Lower leg skin (tissue), 3 donors: Measurements from ENCODE around the gene TNIP1.

Source experiments
- POLR2A ChIP-seq, 2 donors: fragments of 450-650 bp; IDR thresholded peaks; one replicate each; pipeline ENCODE4 v1.6.1; 2016 to 2017; ENCODE audit warnings: antibody characterized with exemption in 2 of 2, mild to moderate bottlenecking in 1 of 2, moderate library complexity in 1 of 2
- TF ChIP-seq, protein P1 (sequence below), 3 donors: fragments of 450-650 bp; IDR thresholded peaks; one replicate each; pipeline ENCODE4 v1.5.1; 2016; ENCODE audit warnings: antibody characterized with exemption in 3 of 3, mild to moderate bottlenecking in 3 of 3, moderate library complexity in 2 of 3

DNA sequence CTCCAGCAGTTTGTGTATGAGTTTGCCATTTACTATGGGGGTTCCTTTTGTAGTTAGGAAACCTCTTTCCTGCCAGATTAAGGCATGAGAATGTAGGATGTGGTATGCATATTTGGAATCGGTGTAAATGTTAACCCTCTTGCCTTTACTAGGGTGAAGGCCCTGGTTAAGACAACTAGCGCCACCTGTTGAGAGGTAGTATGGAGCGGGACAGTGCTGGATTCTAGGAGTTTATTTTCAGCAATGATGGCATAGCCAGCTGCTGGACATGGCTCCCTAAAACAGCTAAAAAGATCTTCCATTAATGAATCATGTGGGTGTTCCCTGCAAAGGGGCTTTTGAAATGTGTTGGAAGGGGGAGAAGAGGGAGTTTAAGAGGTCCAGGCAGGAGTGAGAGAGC lies 91.1 kb downstream of the TNIP1 start:
- TF ChIP-seq, protein P1, sequence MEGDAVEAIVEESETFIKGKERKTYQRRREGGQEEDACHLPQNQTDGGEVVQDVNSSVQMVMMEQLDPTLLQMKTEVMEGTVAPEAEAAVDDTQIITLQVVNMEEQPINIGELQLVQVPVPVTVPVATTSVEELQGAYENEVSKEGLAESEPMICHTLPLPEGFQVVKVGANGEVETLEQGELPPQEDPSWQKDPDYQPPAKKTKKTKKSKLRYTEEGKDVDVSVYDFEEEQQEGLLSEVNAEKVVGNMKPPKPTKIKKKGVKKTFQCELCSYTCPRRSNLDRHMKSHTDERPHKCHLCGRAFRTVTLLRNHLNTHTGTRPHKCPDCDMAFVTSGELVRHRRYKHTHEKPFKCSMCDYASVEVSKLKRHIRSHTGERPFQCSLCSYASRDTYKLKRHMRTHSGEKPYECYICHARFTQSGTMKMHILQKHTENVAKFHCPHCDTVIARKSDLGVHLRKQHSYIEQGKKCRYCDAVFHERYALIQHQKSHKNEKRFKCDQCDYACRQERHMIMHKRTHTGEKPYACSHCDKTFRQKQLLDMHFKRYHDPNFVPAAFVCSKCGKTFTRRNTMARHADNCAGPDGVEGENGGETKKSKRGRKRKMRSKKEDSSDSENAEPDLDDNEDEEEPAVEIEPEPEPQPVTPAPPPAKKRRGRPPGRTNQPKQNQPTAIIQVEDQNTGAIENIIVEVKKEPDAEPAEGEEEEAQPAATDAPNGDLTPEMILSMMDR (IDR thresholded peaks at IDR 0.05), result no peak
- no peak for TF ChIP-seq POLR2A (IDR thresholded peaks at IDR 0.05)
